ENCODE results near the gene PGAM2. TPM values are rescaled to one million over a fixed set of nuclear protein-coding genes. Genes with fewer than 3 reads are reported as not detected.

PGAM2 gene
- total and polyA plus RNA-seq, 2 experiments from 2014 or later: not detected

DNA sequence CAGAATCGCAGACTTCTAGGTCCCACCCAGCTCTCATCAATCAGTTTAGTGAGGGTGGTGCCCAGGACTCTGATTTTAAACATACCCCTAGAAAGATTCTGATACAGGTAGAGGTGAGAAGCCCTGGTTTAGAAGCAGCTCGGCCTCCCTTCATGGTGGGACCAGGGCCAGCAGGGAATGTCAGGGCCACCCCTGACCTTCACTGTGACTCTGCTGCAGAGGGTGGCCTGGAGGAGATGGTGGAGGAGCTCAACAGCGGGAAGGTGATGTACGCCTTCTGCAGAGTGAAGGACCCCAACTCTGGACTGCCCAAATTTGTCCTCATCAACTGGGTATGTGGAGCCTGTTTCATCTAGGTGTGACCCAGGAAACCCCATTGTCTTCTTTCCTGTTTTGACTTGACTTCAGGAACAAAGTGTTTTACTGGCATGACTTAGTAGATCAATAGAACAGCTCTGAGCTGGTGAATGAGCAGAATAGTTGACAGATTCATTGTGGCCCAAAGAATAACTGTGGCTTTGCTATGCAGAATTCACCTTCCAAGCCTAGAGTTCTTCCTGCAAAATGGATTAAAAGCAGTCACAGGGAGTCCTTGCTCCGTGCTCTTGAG is 13.7 kb downstream of the PGAM2 start:
- Histone ChIP-seq H4K20me1 (ENCODE audit: insufficient read depth) (0 out of 2 replicates have a peak, but pooled peaks cover 3% of the 10 kb centered on the region), H3F3A (ENCODE audit: insufficient read depth) (no peaks in the 10 kb centered on the region), H3K9me3 (ENCODE audit: low read depth) (no peaks in the 10 kb centered on the region), H3K4me3 (no peak overlapping the region), H3K9me2 (ENCODE audit: insufficient read depth) (no peaks in the 10 kb centered on the region), H3K9ac (no peak overlapping the region), H3K27ac (no peak overlapping the region), H3K4me1 (ENCODE audit: insufficient read depth) (no peaks in the 10 kb centered on the region), H3K79me2 (ENCODE audit: insufficient read depth) (peaks cover 98% of the 10 kb centered on the region), H3K4me2 (ENCODE audit: unreplicated experiment) (no peak overlapping the region), H2AFZ (no peak overlapping the region), H3K36me3 (ENCODE audit: low read depth) (peaks cover 30% of the 10 kb centered on the region), H3K27me3 (replicated peaks; ENCODE audit: insufficient read depth) (no peaks in the 10 kb centered on the region)
- 82 to 86% methylated on average over 5 of the region's 5 CpGs for WGBS, 2 experiments (ENCODE audit: low coverage in 1 of 2, low lambda C conversion rate in 2 of 2, missing lambda C conversion rate in 2 of 2)
- in situ Hi-C loops (cut with MboI): no loop called here
- TF ChIP-seq EZH2 (IDR thresholded peaks at IDR 0.05; ENCODE audit: insufficient read depth, poor library complexity, severe bottlenecking): no peak
- TF ChIP-seq EZH2phosphoT487 (IDR thresholded peaks at IDR 0.05; ENCODE audit: insufficient read depth, low read depth): no peak
- no peak for DNase-seq

DNA sequence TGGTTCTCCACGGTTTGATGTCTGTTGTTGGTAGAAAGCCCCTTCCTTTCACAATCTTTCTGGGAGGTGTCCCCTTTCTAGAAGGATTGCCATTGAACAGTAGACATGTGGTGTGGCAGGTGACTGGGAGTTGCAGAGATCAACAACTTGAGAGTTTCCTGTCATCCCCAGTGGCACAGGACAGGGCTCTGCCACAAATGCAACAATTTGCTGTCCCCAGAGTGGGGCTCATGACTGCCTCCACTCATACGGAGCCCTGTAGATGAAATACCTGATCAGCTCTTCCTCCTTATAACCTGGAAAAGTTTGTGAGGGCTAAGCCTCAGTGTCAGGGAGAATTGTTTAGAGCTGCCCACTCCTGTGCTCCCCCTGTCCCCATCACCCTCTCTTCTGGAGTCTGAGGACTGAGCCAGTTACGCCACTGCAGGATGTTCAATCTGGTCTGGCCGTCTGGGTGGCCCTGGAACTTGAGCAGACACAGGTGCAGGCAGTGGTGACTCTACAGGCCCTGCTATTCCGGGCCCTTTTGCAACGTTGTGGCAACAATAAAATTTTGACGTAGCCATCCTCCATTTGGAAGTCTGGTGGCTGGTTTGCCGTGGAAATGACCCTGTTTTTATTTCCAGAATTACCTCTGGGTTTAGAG is 14.3 kb downstream of the PGAM2 start:
- Histone ChIP-seq H3K36me3 (ENCODE audit: low read depth) (peaks cover 28% of the 10 kb centered on the region), H3K79me2 (ENCODE audit: insufficient read depth) (peaks cover 98% of the 10 kb centered on the region)

DNA sequence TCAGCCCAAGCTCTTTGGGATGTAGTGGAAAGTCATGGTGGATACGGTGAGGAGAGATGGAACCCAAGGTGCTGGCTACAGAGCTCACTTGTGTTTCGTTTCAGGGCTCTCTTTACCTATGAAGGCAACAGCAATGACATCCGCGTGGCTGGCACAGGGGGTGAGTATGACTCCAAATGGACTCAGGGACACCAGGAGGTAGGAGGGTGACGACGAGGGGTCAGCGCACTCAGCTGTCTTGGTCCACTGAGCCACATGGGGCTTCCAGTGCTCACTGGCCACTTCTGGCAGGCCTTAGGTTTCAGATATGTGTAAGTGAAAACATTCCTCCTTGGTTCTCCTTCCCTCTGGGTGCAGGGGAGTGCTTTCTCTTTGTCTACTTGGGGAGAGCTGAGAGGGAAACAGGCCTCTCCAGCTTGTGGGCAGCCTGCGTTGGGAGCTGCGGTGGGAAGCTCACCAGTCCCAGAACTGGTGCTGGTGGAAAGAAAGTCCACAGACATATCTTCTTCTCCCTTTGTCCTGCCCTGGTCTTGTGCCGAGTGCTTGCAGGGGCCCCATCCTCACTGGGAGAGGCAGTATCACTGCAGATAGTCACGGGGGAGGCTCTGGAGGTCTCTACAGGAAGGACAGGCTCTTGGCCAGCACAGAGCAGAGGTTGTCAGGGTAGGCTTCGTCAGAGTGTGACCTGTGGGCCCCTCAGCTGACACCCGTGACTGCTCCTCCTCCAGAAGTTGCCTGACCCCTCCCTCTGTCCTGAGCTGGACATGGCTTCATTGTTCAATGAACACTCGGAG is 15.0 kb downstream of the PGAM2 start:
- Histone ChIP-seq H3K9me2 (ENCODE audit: insufficient read depth) (no peaks in the 10 kb centered on the region), H3K79me2 (ENCODE audit: insufficient read depth) (peaks cover 98% of the 10 kb centered on the region), H3K4me1 (ENCODE audit: insufficient read depth) (no peaks in the 10 kb centered on the region), H4K20me1 (ENCODE audit: insufficient read depth) (0 out of 2 replicates have a peak, but pooled peaks cover 3% of the 10 kb centered on the region), H3K9ac (no peak overlapping the region), H3K27ac (no peak overlapping the region), H3F3A (ENCODE audit: insufficient read depth) (no peaks in the 10 kb centered on the region), H3K27me3 (replicated peaks; ENCODE audit: insufficient read depth) (no peaks in the 10 kb centered on the region), H3K4me3 (no peak overlapping the region), H3K36me3 (ENCODE audit: low read depth) (peaks cover 26% of the 10 kb centered on the region), H2AFZ (no peak overlapping the region), H3K4me2 (ENCODE audit: unreplicated experiment) (no peak overlapping the region), H3K9me3 (ENCODE audit: low read depth) (no peaks in the 10 kb centered on the region)
- in situ Hi-C loops (cut with MboI): no loop called here
- 92 to 96% methylated on average over 14 of the region's 14 CpGs for WGBS, 2 experiments (ENCODE audit: low coverage in 1 of 2, low lambda C conversion rate in 2 of 2, missing lambda C conversion rate in 2 of 2)
- no peak for TF ChIP-seq EZH2 (IDR thresholded peaks at IDR 0.05; ENCODE audit: insufficient read depth, poor library complexity, severe bottlenecking)
- TF ChIP-seq EZH2phosphoT487 (IDR thresholded peaks at IDR 0.05; ENCODE audit: insufficient read depth, low read depth): no peak
- no peak for DNase-seq

More for the DNA sequence above, 14.3 kb downstream of the PGAM2 start:
- no peak overlapping the region for H2AFZ ChIP-seq
- H3K4me2 ChIP-seq (ENCODE audit: unreplicated experiment): no peak overlapping the region
- in situ Hi-C loops (cut with MboI): no loop called here
- H3K9me3 ChIP-seq (ENCODE audit: low read depth): no peaks in the 10 kb centered on the region
- H3K27me3 ChIP-seq (replicated peaks; ENCODE audit: insufficient read depth): no peaks in the 10 kb centered on the region
- TF ChIP-seq EZH2phosphoT487 (IDR thresholded peaks at IDR 0.05; ENCODE audit: insufficient read depth, low read depth): no peak
- TF ChIP-seq EZH2 (IDR thresholded peaks at IDR 0.05; ENCODE audit: insufficient read depth, poor library complexity, severe bottlenecking): no peak
- WGBS, 2 experiments (ENCODE audit: low coverage in 1 of 2, low lambda C conversion rate in 2 of 2, missing lambda C conversion rate in 2 of 2): 91 to 95% methylated on average over 8 of the region's 8 CpGs
- H3K27ac ChIP-seq: no peak overlapping the region
- no peaks in the 10 kb centered on the region for H3K9me2 ChIP-seq (ENCODE audit: insufficient read depth)
- no peak overlapping the region for H3K9ac ChIP-seq
- H3K4me3 ChIP-seq: no peak overlapping the region
- no peak for DNase-seq
- 0 out of 2 replicates have a peak, but pooled peaks cover 3% of the 10 kb centered on the region for H4K20me1 ChIP-seq (ENCODE audit: insufficient read depth)
- H3F3A ChIP-seq (ENCODE audit: insufficient read depth): no peaks in the 10 kb centered on the region
- H3K4me1 ChIP-seq (ENCODE audit: insufficient read depth): no peaks in the 10 kb centered on the region

DNA sequence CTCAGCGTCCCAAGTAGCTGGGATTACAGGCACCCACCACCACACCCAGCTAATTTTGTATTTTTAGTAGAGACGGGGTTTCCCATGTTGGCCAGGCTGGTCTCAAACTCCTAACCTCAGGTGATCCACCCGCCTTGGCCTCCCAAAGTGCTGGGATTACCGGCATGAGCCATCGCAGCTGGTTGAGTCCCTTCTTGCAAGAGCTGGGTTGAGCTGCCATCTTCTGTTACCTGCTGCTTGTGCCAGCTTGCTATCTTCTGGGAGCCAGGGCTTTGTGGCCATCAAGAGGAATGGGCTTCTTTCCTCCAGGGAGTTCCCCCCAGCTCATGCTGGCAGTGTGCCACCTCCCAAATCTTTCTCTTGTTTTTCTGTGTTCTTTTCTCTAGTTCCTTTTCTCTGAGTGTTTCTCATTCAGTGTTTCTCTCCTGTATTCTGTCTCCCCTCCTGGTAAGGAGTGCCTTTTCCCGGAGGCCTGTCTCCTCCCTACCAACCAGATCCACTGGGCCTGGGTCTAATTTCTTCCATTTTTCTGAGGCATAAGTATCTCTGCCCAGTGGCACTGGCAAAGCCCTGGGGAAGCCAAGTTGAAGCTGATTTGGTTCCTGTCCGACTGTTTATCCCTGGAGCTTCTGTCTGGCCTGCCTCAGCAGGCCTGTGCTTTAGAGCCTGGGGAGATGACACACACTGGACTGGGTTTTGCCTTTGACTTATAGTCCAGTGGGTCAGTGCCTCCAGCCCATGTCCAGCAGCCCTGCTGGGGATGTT is 17.2 kb downstream of the PGAM2 start:
- Histone ChIP-seq H3F3A (ENCODE audit: insufficient read depth) (no peaks in the 10 kb centered on the region), H3K27ac (no peak overlapping the region), H3K4me3 (no peak overlapping the region), H3K36me3 (ENCODE audit: low read depth) (peaks cover 16% of the 10 kb centered on the region), H3K4me1 (ENCODE audit: insufficient read depth) (no peaks in the 10 kb centered on the region), H2AFZ (no peak overlapping the region), H3K9ac (no peak overlapping the region), H3K4me2 (ENCODE audit: unreplicated experiment) (no peak overlapping the region), H3K79me2 (ENCODE audit: insufficient read depth) (peaks cover 85% of the 10 kb centered on the region), H4K20me1 (ENCODE audit: insufficient read depth) (0 out of 2 replicates have a peak, but pooled peaks cover 3% of the 10 kb centered on the region), H3K9me2 (ENCODE audit: insufficient read depth) (no peaks in the 10 kb centered on the region), H3K9me3 (ENCODE audit: low read depth) (no peaks in the 10 kb centered on the region), H3K27me3 (replicated peaks; ENCODE audit: insufficient read depth) (no peaks in the 10 kb centered on the region)
- WGBS, 2 experiments (ENCODE audit: low coverage in 1 of 2, low lambda C conversion rate in 2 of 2, missing lambda C conversion rate in 2 of 2): 82 to 84% methylated on average over 7 of the region's 7 CpGs
- DNase-seq: no peak
- TF ChIP-seq EZH2phosphoT487 (IDR thresholded peaks at IDR 0.05; ENCODE audit: insufficient read depth, low read depth) (no peak), EZH2 (IDR thresholded peaks at IDR 0.05; ENCODE audit: insufficient read depth, poor library complexity, severe bottlenecking) (no peak)
- in situ Hi-C loops (cut with MboI): no loop called here
